NCI-H526 (cell line): ENCODE measurements around the gene SV2C.
"Not testable (repeated sequence)": the region's sequence is repeated elsewhere in the genome, so short reads cannot be mapped to it uniquely, and the experiment has no call there.

ENCODE experiments used
- DNase-seq, 2 experiments: peaks; one replicate each; lab custom pipeline; 2025; lab: John Stamatoyannopoulos, UW

Gene SV2C

DNA sequence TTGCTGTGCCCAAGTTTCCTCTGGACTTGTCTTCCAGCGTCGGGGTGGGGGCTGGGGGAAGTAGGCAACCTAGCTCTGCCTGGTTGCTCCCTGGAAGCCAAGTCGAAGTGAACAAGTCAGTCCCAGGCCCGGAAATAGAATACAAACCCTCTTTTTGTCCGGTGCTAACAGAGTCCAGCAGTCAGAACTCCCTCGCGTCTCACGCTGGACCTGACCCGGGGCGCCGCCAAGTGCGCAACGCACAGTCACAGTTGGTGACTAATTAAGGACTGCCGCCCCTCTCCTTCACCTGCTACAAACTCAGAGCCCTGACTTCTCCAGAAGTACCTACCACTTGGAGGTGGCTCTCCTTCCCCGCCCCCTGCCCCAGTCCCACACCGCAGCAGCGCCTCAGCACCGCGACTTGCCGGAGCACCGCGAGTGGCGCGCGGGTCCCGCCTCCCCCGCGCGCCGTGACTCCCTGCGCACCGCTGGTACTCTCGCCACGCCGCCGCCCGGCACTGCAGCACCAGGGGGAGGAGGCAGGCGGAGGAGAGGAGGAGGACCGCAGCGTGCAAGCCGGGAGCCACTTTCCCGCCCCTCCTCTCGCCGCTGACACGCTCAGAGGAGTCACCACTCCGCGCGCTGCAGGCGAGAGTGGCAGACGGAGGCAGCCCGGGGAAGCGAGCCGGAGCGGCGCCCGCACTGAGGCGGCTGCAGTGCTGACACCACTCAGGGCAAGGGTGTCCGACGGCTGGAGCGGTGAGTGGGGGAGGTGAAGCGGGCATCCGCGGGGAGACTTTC is at the start of gene SV2C:
SV2C (plus strand) TSS at position 612 of the 783 bp plus-strand sequence. CDS start 48,368 bp downstream, outside the sequence.
- peak in 1 of 2 experiments; percentile 21 for DNase-seq

DNA sequence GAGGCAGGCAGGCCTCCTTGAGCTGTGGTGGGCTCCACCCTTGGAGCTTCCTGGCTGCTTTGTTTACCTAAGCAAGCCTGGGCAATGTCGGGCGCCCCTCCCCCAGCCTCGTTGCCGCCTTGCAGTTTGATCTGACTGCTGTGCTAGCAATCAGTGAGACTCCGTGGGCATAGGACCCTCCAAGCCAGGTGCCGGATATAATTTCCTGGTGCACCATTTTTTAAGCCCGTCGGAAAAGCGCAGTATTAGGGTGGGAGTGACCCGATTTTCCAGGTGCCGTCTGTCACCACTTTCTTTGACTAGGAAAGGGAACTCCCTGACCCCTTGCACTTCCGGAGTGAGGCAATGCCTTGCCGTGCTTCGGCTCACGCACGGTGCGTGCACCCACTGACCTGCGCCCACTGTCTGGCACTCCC is 45.4 kb upstream of the SV2C start:
- DNase-seq: peak in 1 of 2 experiments; percentile 0

DNA sequence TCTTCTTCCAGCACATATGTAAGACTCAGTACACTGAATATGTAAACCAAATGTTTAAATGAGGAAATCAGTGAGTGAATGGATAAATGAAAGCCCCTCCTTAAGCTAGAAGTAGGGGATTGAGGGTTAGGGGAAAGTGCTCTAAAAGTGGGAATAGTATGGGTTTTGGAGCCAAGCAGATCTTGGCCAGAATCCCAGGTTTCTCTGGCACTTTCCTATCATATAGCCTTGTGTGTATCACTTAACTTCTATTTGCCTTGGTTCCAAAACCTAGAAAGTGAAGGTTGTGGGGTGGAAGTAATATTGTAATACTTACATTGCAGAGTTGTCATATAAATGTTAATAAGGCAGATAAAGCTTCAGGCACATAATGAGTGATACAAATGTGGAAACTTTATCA is 45.0 kb upstream of the SV2C start:
- DNase-seq: no peak

GRCh38 chr5:76040806-76041205 is 42.4 kb upstream of the SV2C start:
- no peak for DNase-seq

- DNase-seq: no peak
Measured at GRCh38 chr5:76041863-76042262, 41.3 kb upstream of the SV2C start.

DNA sequence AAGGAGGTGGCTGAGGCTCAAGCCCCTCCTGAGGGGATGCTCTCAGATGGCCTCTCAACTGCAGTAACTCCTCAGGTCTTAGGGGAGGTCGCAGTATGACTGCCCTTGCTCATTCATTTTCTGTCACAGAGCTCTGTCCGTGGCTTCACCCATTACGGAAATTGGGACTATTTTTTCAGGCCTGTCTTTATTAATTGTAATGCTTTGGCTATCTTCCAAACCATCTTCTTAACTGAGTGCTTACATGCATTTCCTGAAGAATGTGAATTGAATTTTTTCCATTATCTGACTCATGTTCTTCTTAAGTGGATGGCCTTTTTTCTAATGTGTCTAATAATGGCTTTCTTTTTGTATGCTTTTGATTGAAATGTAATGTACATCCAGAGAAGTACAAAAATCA is 36.4 kb upstream of the SV2C start:
- no peak for DNase-seq

- no peak for DNase-seq
Measured at GRCh38 chr5:76050134-76050533, 33.0 kb upstream of the SV2C start.

- DNase-seq: no peak
Measured at GRCh38 chr5:76062502-76063041, 20.6 kb upstream of the SV2C start.

- no peak for DNase-seq
Measured at GRCh38 chr5:76065258-76065657, 17.9 kb upstream of the SV2C start.

DNA sequence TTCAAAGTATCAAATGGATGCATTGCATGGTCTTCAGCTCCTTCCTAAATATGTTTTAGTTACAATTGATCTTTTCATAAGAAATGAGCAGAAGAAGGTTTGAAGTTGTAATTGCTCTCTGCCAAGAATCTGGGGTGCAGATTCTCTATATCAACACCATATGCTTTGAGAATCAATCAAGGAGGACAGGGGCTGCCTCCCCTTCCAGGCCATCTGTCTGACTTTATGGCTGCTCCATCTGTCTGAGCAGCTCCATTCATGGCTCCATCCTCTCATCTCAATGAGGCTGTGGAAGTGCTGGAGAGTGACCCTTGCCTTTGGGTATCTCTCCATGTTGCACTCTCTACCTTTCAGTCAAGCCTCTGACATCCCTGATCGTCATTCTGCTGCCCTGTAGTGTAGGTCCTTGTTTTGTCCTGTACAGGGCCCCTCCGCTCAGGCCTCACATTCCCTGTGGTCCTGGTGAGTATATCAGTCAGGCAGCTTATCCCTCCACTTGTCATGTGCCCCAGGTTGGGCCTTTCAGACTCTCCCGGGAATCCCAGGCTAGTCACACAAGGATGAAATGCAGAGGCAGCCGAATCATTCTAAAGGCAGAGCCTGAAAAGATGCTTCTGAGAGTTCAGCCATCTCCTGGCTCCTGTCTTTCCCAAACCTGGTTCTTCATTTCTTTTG is 14.0 kb upstream of the SV2C start:
- DNase-seq: no peak

- no peak for DNase-seq
Measured at GRCh38 chr5:76074487-76075065, 8.6 kb upstream of the SV2C start.

- no peak for DNase-seq
Measured at GRCh38 chr5:76081811-76082771, 1.1 kb upstream of the SV2C start.

- DNase-seq: peak in 1 of 2 experiments; percentile 14
Measured at GRCh38 chr5:76083555-76084495, 642 bp downstream of the SV2C start.

- peak in 1 of 2 experiments; percentile 11 for DNase-seq
Measured at GRCh38 chr5:76084496-76085242, 1.5 kb downstream of the SV2C start.

DNA sequence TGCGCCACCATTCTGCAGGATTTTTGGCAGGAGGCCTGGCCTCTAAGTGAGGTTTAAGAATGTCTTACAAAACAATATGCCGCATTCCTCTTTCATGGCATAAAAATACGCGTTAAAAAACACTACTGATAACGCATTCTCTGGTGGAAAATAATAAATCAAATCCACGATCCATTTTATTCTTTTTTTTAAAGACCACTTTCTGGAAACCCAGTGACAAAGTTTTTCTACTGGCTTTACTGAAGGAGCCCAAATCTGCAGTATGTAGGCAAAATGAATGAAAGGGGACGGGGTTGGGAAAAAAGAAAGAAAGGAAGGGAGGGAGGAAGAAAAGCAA is 2.0 kb downstream of the SV2C start:
- no peak for DNase-seq

DNA sequence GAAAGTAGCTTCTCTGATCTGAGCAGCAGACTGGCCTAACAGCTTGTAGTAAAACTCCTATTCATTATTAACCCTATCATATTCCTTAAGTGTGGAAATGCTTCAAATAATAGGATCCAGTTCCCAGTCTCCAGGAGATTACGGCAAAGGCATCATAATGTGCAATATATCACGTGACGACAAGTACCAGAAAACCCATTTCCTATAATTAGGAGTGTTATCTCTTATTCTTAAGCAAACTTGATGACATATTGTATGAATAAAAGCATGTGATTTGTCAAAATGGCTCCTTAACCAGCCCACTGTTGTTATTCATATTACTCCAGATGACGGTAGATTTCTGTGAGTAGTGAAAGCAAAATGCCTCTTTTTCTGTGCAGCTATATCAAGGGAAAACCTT is 2.9 kb downstream of the SV2C start:
- no peak for DNase-seq

DNA sequence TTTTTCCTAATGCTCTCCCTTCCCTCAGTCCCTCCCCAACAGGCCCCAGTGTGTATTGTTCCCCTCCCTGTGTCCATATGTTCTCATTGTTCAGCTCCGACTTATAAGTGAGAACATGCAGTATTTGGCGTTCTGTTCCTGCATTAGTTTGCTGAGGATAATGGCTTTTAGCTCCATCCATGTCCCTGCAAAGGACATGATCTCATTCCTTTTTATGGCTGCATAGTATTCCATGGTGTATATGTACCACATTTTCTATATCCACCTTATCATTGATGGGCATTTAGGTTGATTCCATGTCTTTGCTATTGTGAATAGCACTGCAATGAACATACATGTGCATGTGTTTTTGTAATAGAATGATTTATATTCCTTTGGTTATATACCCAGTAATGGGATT is 6.0 kb downstream of the SV2C start:
- not testable (repeated sequence) for DNase-seq

DNA sequence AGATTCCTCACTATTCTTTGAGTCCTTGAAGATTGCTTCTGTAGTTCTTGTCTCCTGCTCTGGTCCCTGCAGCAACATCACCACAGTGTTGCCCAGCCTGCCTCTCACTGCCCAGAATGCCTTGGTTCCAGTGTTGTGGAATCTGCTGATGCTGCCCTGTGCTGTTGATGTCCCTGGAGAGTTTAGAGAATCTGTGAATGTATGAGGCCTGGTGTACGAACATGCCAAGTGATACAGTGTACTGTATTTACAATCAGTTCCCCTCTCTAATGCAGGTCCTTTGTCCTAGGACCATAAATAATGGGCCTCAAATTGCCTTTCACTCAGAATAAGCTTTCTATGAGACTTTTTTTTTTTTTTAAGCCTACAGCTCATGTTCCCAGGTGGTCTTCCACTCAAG is 8.2 kb downstream of the SV2C start:
- DNase-seq: no peak

- no peak for DNase-seq
Measured at GRCh38 chr5:76099286-76099702, 16.1 kb downstream of the SV2C start.

- no peak for DNase-seq
Measured at GRCh38 chr5:76099756-76100155, 16.6 kb downstream of the SV2C start.
